IPS-NIHi7 (cell line): ENCODE data around the gene UNC5B.
"Not testable (repeated sequence)": the region's sequence is repeated elsewhere in the genome, so short reads cannot be mapped to it uniquely, and the experiment has no call there.

Experiments
- DNase-seq: peaks from one replicate; pipeline ENCODE4 v3.0.0; 2012; ENCODE audit warnings: mixed read lengths; ENCODE audit errors: extremely low spot score

The UNC5B gene

GRCh38 chr10:71283876-71284275 is 71.5 kb downstream of the UNC5B start:
- DNase-seq = no peak

- DNase-seq = no peak
Observed at GRCh38 chr10:71284544-71285179, 72.3 kb downstream of the UNC5B start.

- peak; percentile 89 for DNase-seq
Observed at GRCh38 chr10:71285180-71285545, 72.8 kb downstream of the UNC5B start.

- no peak for DNase-seq
Observed at GRCh38 chr10:71285986-71286385, 73.6 kb downstream of the UNC5B start.

GRCh38 chr10:71286521-71287294 is 74.3 kb downstream of the UNC5B start:
- DNase-seq = no peak

- no peak for DNase-seq
Observed at GRCh38 chr10:71287456-71287855, 75.1 kb downstream of the UNC5B start.

GRCh38 chr10:71288461-71288860 is 76.1 kb downstream of the UNC5B start:
- no peak for DNase-seq

GRCh38 chr10:71289421-71290130 is 77.2 kb downstream of the UNC5B start:
- DNase-seq = no peak

GRCh38 chr10:71290331-71290730 is 78.0 kb downstream of the UNC5B start:
- DNase-seq = no peak

- DNase-seq = no peak
Observed at GRCh38 chr10:71290806-71291527, 78.6 kb downstream of the UNC5B start.

- DNase-seq = no peak
Observed at GRCh38 chr10:71291528-71291900, 79.1 kb downstream of the UNC5B start.

- no peak for DNase-seq
Observed at GRCh38 chr10:71292624-71293445, 80.5 kb downstream of the UNC5B start.

- no peak for DNase-seq
Observed at GRCh38 chr10:71293446-71294084, 81.2 kb downstream of the UNC5B start.

- DNase-seq = no peak
Observed at GRCh38 chr10:71294091-71294561, 81.8 kb downstream of the UNC5B start.

GRCh38 chr10:71294856-71295255 is 82.5 kb downstream of the UNC5B start:
- DNase-seq = no peak

GRCh38 chr10:71295641-71296040 is 83.3 kb downstream of the UNC5B start:
- no peak for DNase-seq

GRCh38 chr10:71296086-71296485 is 83.7 kb downstream of the UNC5B start:
- no peak for DNase-seq

GRCh38 chr10:71296811-71297210 is 84.4 kb downstream of the UNC5B start:
- DNase-seq = not testable (repeated sequence)

- no peak for DNase-seq
Observed at GRCh38 chr10:71297343-71297742, 85.0 kb downstream of the UNC5B start.

- no peak for DNase-seq
Observed at GRCh38 chr10:71299071-71299785, 86.9 kb downstream of the UNC5B start.
